Activated naive CD8-positive, alpha-beta T cell treated with anti-CD3 and anti-CD28 coated beads for 36 hours (primary cell): ENCODE measurements around the gene F7. TPM values are rescaled to one million over a fixed set of nuclear protein-coding genes. Genes with fewer than 3 reads are reported as not detected.
A peak's percentile ranks its signal among the peaks of the same experiment; 100 is the strongest.

Experiments
- DNase-seq: peaks from one replicate; pipeline ENCODE4 v3.0.0; 2021
- H3K27ac Mint-ChIP-seq: one replicate; pipeline ENCODE4 v1.8.0; 2022; ENCODE audit warnings: mild to moderate bottlenecking, moderate library complexity, mixed read lengths
- H3K27me3 Mint-ChIP-seq: one replicate; pipeline ENCODE4 v1.8.0; 2022; ENCODE audit warnings: mild to moderate bottlenecking, mixed read lengths
- H3K36me3 Mint-ChIP-seq: one replicate; pipeline ENCODE4 v1.8.0; 2021; ENCODE audit warnings: mild to moderate bottlenecking, mixed read lengths
- H3K4me1 Mint-ChIP-seq: one replicate; pipeline ENCODE4 v1.8.0; 2021; ENCODE audit warnings: mixed read lengths
- H3K4me3 Mint-ChIP-seq: one replicate; pipeline ENCODE4 v1.8.0; 2022; ENCODE audit warnings: mild to moderate bottlenecking, moderate library complexity, mixed read lengths
- H3K9me3 Mint-ChIP-seq: one replicate; pipeline ENCODE4 v1.8.0; 2022; ENCODE audit warnings: mixed read lengths
- total RNA-seq, 2 experiments: library from RNA; stranded (reverse); gene quantifications; one replicate each; pipeline ENCODE4 v1.2.3, GENCODE V29; 2021

Gene F7
- total RNA-seq, 2 experiments from 2014 or later = 0.49 to 0.94 TPM

GRCh38 chr13:113162783-113163685 is 57.4 kb downstream of the F7 start:
- Mint-ChIP-seq H3K4me1 (peaks cover 19% of the 10 kb centered on the region), H3K4me3 (no peak overlapping the region), H3K36me3 (peaks cover 14% of the 10 kb centered on the region), H3K27me3 (no peaks in the 10 kb centered on the region), H3K9me3 (peaks cover 3% of the 10 kb centered on the region), H3K27ac (peak overlapping the region; percentile 29)
- peak; percentile 18 for DNase-seq

GRCh38 chr13:113164492-113164891 is 58.9 kb downstream of the F7 start:
- H3K36me3 Mint-ChIP-seq = peaks cover 25% of the 10 kb centered on the region
- H3K4me1 Mint-ChIP-seq = peaks cover 19% of the 10 kb centered on the region
- no peak overlapping the region for H3K4me3 Mint-ChIP-seq
- no peak for DNase-seq
- H3K27ac Mint-ChIP-seq = no peak overlapping the region
- H3K27me3 Mint-ChIP-seq = no peaks in the 10 kb centered on the region
- H3K9me3 Mint-ChIP-seq = peaks cover 3% of the 10 kb centered on the region

GRCh38 chr13:113166266-113166665 is 60.7 kb downstream of the F7 start:
- peak; percentile 30 for DNase-seq
- Mint-ChIP-seq H3K27me3 (no peaks in the 10 kb centered on the region), H3K4me3 (no peak overlapping the region), H3K27ac (no peak overlapping the region), H3K4me1 (peaks cover 17% of the 10 kb centered on the region), H3K36me3 (peaks cover 31% of the 10 kb centered on the region), H3K9me3 (peaks cover 3% of the 10 kb centered on the region)

DNA sequence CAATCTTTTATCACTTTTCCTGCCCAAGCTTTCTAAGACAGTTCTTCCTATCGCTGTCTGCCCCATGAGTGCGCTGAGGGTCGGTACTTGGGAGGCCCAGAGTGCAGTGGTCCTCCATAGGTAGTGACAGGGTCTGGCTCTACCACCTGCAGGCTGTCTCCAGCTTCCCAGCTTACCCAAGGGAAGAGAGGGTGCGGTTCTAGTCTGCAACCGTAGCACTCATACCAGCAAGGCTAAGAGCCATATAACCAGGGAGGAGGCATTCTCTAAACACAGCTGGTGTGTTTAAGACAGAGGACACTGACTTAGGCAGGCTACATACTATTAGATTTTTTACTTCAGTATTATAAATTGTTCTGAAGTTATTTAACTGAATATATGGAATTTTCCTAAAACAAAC is 61.1 kb downstream of the F7 start:
- DNase-seq = no peak
- no peak overlapping the region for H3K4me3 Mint-ChIP-seq
- H3K4me1 Mint-ChIP-seq = peaks cover 14% of the 10 kb centered on the region
- no peaks in the 10 kb centered on the region for H3K27me3 Mint-ChIP-seq
- H3K27ac Mint-ChIP-seq = no peak overlapping the region
- H3K36me3 Mint-ChIP-seq = peaks cover 35% of the 10 kb centered on the region
- peaks cover 3% of the 10 kb centered on the region for H3K9me3 Mint-ChIP-seq

DNA sequence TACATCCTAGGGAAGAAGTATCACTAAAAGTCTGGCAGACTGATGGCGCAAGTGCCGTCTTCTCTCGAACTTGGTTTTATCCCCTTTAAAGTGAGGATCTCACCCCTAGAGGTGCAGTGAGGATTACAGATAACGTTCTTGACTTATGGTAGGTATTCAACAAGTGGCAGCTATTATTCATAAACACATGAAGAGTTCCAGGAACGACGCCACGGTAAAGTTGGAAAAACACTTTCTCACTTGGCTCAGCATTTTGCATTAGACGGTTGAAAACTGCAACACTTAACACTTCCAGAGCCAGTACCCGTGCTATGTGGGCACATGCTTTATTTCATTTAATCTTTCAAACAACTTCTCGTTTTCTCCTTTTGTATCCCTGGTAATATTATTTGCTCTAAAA is 61.6 kb downstream of the F7 start:
- H3K4me1 Mint-ChIP-seq = peaks cover 14% of the 10 kb centered on the region
- H3K27ac Mint-ChIP-seq = no peak overlapping the region
- no peak overlapping the region for H3K4me3 Mint-ChIP-seq
- H3K27me3 Mint-ChIP-seq = no peaks in the 10 kb centered on the region
- DNase-seq = no peak
- H3K36me3 Mint-ChIP-seq = peaks cover 38% of the 10 kb centered on the region
- peaks cover 3% of the 10 kb centered on the region for H3K9me3 Mint-ChIP-seq

DNA sequence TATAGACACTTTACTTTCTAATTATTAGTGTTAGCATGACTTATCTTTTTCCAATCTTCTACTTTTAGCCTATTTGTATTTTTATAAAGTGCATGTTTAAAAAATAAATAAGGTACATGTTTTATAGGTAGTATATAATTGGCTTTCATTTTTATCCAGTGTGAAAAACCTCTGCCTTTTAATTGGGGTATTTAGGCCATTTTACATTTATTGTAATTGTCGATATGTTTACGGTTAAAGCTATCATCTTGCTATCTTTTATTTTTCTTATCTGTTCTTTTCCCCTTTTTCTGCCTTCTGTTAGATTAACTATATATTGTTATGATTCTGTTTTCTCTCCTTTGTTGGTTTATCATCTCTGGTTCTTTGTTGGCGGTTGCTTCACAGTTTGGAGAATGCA is 62.0 kb downstream of the F7 start:
- peaks cover 41% of the 10 kb centered on the region for H3K36me3 Mint-ChIP-seq
- H3K4me3 Mint-ChIP-seq = no peak overlapping the region
- DNase-seq = no peak
- H3K4me1 Mint-ChIP-seq = peaks cover 14% of the 10 kb centered on the region
- H3K9me3 Mint-ChIP-seq = peaks cover 3% of the 10 kb centered on the region
- H3K27ac Mint-ChIP-seq = peak overlapping the region; percentile 0
- H3K27me3 Mint-ChIP-seq = no peaks in the 10 kb centered on the region

DNA sequence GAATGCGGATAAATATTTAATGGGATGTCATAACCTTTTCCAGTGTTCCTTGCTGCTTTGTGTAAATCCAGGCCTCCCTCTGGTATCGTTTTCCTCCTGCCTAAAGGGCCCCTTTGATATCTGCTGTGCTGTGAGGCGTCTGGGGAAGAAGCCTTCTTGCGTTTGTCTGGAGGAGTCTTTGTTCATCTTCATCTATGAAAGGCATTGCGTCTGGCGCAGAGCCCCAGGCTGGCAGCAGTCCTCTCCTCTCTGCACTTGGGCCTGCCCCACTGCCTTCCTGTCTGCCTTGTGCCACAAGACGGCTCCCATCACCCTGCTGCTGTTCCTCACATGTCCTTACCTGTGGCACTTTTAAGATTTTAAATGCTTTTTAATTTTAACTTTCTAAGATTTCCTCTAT is 62.6 kb downstream of the F7 start:
- DNase-seq = no peak
- H3K9me3 Mint-ChIP-seq = peaks cover 3% of the 10 kb centered on the region
- peaks cover 41% of the 10 kb centered on the region for H3K36me3 Mint-ChIP-seq
- no peak overlapping the region for H3K27ac Mint-ChIP-seq
- H3K4me3 Mint-ChIP-seq = no peak overlapping the region
- no peaks in the 10 kb centered on the region for H3K27me3 Mint-ChIP-seq
- peaks cover 12% of the 10 kb centered on the region for H3K4me1 Mint-ChIP-seq

DNA sequence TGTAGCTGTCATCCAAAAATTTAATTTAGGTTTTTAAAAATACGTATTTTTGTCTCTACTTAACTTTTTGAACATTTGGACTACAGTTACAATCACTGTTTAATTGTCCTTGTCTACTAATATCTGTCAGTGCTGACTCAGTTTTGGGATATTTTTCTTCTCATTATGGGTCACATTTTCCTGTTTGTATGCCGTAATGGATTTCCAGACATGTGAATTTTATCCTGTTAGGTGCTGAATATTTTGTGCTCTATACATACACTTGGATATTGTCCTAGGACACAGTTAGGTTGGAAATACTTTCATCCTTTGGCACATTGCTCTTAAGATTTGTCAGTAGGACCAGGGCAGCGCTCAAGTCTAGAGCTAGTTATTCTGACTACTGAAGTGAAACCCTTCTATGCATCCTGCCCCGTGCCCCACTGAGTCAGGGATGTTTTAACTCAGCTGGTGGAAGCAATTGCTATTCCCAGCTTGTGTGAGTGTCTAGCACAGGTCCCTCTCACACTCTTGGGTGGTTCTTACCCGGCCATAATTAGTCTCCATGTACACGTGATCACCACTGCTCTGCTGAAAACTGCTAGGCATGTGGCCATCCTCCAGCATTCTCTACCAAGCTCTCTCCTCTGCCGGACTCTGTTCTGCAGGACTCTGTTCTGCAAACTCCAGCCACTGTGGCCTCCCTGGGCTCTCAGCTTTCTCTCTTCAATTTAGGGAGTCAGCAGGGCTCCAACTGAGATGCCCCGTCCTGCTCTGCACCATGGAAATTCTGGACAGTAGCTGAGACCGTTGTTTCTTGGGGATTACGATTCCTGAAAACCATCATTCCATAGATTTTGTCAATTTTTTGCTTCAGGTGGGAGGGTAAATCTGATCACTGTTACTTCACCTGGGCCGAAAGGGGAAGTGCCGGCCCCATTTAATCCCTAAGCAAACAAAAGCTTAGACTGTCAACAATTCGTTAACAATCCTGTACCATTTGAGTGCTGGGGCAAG is 64.0 kb downstream of the F7 start:
- Mint-ChIP-seq H3K27me3 (no peaks in the 10 kb centered on the region), H3K4me1 (peaks cover 10% of the 10 kb centered on the region), H3K36me3 (peaks cover 41% of the 10 kb centered on the region), H3K9me3 (peaks cover 3% of the 10 kb centered on the region), H3K4me3 (no peak overlapping the region), H3K27ac (no peak overlapping the region)
- DNase-seq = no peak

Other genes starting within 250 kb of the F7 start
- 10 to 100 TPM in 1 of 2 experiments, 1 to 10 TPM in 1; 9.3 to 10.7 TPM for gene MCF2L, start 136.6 kb upstream of the F7 start, total RNA-seq
- not detected for gene F10, start 17.0 kb downstream of the F7 start, total RNA-seq
- gene PROZ, start 52.9 kb downstream of the F7 start, total RNA-seq = under 1 TPM in 1 of 2 experiments, not detected in 1; 0.14 TPM
- 10 to 100 TPM; 65.6 TPM for gene PCID2, start 102.9 kb downstream of the F7 start, total RNA-seq
- 10 to 100 TPM; 87.7 to 88.9 TPM for gene CUL4A, start 103.8 kb downstream of the F7 start, total RNA-seq
- 10 to 100 TPM; 58.4 to 61.2 TPM for gene LAMP1, start 191.4 kb downstream of the F7 start, total RNA-seq